Uterus (tissue), 2 donors: ENCODE results near the gene ADAMTSL1.

Experiments used
- POLR2A ChIP-seq, 2 donors: fragments of 450-650 bp; IDR thresholded peaks; one replicate each; pipeline ENCODE4 v1.6.1; 2016; ENCODE audit warnings: antibody characterized with exemption in 2 of 2, mild to moderate bottlenecking in 1 of 2, moderate library complexity in 1 of 2
- TF ChIP-seq, protein P1 (sequence below), 4 experiments: fragments of 200-600 bp in 2 of 4; fragments of 450-650 bp in 2 of 4; sonication (generic) in 2 of 4; IDR thresholded peaks; one replicate each; pipeline ENCODE4 v1.5.1; 2016 to 2019; ENCODE audit warnings: antibody characterized with exemption in 4 of 4, mild to moderate bottlenecking in 2 of 4, moderate library complexity in 1 of 4

GRCh38 chr9:18706648-18707047, 232.7 kb downstream of the ADAMTSL1 start:
- no peak for TF ChIP-seq POLR2A (IDR thresholded peaks at IDR 0.05)
- TF ChIP-seq, protein P1, sequence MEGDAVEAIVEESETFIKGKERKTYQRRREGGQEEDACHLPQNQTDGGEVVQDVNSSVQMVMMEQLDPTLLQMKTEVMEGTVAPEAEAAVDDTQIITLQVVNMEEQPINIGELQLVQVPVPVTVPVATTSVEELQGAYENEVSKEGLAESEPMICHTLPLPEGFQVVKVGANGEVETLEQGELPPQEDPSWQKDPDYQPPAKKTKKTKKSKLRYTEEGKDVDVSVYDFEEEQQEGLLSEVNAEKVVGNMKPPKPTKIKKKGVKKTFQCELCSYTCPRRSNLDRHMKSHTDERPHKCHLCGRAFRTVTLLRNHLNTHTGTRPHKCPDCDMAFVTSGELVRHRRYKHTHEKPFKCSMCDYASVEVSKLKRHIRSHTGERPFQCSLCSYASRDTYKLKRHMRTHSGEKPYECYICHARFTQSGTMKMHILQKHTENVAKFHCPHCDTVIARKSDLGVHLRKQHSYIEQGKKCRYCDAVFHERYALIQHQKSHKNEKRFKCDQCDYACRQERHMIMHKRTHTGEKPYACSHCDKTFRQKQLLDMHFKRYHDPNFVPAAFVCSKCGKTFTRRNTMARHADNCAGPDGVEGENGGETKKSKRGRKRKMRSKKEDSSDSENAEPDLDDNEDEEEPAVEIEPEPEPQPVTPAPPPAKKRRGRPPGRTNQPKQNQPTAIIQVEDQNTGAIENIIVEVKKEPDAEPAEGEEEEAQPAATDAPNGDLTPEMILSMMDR (IDR thresholded peaks at IDR 0.05) = no peak
